Measurements from ENCODE around the gene RNF43.

The RNF43 gene

GRCh38 chr17:58382108-58382871 is 35.0 kb downstream of the RNF43 start:
- TF ChIP-seq RAD21 (IDR thresholded peaks at IDR 0.05; ENCODE audit: low read depth) (no peak), TCF12 (IDR thresholded peaks at IDR 0.05; ENCODE audit: low read depth) (no peak), FOXM1 (IDR thresholded peaks at IDR 0.05; ENCODE audit: borderline replicate concordance, low read depth) (no peak), ZBTB7A (IDR thresholded peaks at IDR 0.05; ENCODE audit: low read depth) (no peak), TAF1 (IDR thresholded peaks at IDR 0.05; ENCODE audit: low read depth) (no peak), EP300 (IDR thresholded peaks at IDR 0.05; ENCODE audit: borderline replicate concordance) (no peak), REST (IDR thresholded peaks at IDR 0.05; ENCODE audit: low read depth) (no peak), MAX (IDR thresholded peaks at IDR 0.05) (no peak), CEBPB (IDR thresholded peaks at IDR 0.05) (no peak), TEAD4 (IDR thresholded peaks at IDR 0.05) (no peak), YY1 (IDR thresholded peaks at IDR 0.05; ENCODE audit: low read depth) (no peak)
- TF ChIP-seq, protein P1, sequence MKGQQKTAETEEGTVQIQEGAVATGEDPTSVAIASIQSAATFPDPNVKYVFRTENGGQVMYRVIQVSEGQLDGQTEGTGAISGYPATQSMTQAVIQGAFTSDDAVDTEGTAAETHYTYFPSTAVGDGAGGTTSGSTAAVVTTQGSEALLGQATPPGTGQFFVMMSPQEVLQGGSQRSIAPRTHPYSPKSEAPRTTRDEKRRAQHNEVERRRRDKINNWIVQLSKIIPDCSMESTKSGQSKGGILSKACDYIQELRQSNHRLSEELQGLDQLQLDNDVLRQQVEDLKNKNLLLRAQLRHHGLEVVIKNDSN (IDR thresholded peaks at IDR 0.05), result no peak

DNA sequence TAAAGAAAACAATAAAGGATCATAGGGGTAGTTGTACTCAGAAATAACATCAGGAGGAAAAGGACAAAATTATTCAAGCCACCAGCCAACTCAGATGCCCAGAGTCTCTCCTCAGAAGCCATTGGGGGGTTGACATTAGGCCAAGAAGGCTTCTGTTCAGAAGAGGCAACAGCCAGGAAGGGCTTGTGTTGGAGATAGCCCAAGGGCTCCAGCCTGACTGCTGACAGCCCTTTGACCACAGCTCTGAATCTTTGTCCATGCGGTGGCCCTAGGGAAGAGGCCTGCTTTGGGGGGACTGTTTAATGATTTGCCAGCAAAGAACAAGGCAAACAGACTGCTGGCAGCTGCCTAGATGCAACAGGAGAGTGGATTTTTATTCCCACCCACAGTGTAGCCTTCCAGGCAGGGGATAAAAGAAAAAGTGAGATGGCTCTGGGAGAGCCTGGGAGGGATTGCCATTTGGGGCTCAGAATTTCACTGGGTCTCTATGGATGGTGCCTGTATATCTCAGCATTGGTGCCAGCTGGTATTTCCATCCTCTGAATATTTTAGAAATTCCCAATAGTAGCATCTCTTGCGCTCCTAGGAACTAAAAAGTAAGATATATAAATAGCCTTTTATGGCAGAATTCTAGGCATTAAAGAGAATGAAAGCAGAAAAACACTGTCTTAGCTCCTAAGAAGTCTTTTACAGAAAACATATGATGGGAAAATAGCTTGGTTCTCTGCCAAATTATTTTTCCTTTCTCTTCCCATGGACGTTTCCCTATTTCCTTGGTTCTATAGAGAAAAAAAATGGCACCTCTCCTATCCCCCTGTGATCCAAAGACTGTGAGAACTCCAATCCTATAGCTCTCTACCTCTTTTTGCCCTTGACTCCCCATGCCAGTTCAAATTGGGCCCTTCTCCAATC is 36.0 kb downstream of the RNF43 start:
- TF ChIP-seq YY1 (IDR thresholded peaks at IDR 0.05; ENCODE audit: low read depth) (no peak), NFIC (IDR thresholded peaks at IDR 0.05) (no peak), REST (IDR thresholded peaks at IDR 0.05; ENCODE audit: low read depth) (no peak), EP300 (IDR thresholded peaks at IDR 0.05; ENCODE audit: borderline replicate concordance) (no peak), EGR1 (IDR thresholded peaks at IDR 0.05) (no peak), RAD21 (IDR thresholded peaks at IDR 0.05; ENCODE audit: low read depth) (no peak)
- TF ChIP-seq, protein P1 (IDR thresholded peaks at IDR 0.05), result no peak

- TF ChIP-seq ZBTB7A (IDR thresholded peaks at IDR 0.05; ENCODE audit: low read depth) (no peak), RAD21 (IDR thresholded peaks at IDR 0.05; ENCODE audit: low read depth) (no peak), NFIC (IDR thresholded peaks at IDR 0.05) (no peak), EP300 (IDR thresholded peaks at IDR 0.05; ENCODE audit: borderline replicate concordance) (no peak), TCF12 (IDR thresholded peaks at IDR 0.05; ENCODE audit: low read depth) (no peak), TAF1 (IDR thresholded peaks at IDR 0.05; ENCODE audit: low read depth) (no peak), CEBPB (IDR thresholded peaks at IDR 0.05) (no peak), CREB1 (IDR thresholded peaks at IDR 0.05; ENCODE audit: low read depth) (no peak), YY1 (IDR thresholded peaks at IDR 0.05; ENCODE audit: low read depth) (no peak), MAX (IDR thresholded peaks at IDR 0.05) (no peak), FOXM1 (IDR thresholded peaks at IDR 0.05; ENCODE audit: borderline replicate concordance, low read depth) (no peak), TEAD4 (IDR thresholded peaks at IDR 0.05) (no peak), REST (IDR thresholded peaks at IDR 0.05; ENCODE audit: low read depth) (no peak), EGR1 (IDR thresholded peaks at IDR 0.05) (no peak)
- TF ChIP-seq, protein P1 (IDR thresholded peaks at IDR 0.05), result no peak
Observed at GRCh38 chr17:58380207-58381123, 36.9 kb downstream of the RNF43 start.
